NCI-H82 treated with DMSO at 0.1 percent for 48 hours (cell line): ENCODE results near the gene ARHGEF1.

ENCODE experiments used
- DNase-seq: peaks from one replicate; lab custom pipeline; 2025; ENCODE audit not compliant: unreplicated experiment; lab: John Stamatoyannopoulos, UW

ARHGEF1 gene

DNA sequence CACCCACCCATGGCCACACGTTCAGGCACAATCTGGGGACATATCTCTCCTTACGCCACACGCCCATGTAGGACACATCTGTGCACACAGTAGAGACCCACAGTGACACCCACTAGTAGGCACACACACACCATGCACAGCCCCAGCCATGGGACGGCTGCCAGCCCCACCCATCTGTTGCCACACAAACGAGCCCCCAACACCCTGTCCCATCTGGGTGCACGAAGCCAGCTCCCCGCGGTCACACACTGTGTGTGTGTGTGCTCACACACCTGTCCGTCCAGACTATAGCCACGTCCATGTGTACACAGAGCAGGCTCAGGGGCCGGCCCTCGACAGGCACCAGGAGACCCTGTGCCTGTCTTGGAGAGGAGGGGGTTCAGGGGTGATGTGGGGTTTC is 34.7 kb downstream of the ARHGEF1 start:
- DNase-seq: no peak

DNA sequence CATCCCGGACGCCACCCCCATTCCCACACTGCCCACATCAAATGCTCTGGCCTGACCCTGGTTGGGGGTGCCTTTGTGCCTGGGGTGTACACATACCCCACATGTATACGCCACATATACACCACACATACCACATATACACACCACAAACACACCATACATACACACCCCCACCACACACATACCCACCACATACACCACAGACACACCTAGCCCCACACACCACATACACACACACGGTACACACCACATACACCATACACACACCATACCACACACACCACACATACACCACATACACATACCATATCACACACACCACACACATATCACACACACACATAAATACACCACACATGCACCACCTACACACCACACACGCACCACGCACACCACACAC is 35.1 kb downstream of the ARHGEF1 start:
- DNase-seq: no peak

DNA sequence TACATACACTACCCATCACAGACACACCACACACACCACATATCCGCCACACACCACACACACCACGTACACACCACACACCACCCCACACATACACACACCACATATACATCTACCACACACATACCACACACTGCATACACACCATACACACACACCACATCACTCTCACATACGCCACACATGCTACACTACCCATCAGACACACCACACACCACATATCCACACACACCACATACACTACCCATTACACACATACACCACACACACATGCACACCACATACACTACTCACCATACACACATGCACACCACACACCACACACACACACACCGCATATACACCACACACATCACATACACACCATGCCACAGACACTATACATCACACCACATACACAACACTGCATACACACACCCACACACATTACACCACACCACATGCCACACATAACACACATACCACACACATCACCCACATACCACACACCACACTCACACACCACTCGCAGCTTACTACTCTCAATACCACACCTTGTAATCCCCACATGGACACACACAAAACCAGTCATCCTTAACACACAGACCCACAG is 35.8 kb downstream of the ARHGEF1 start:
- no peak for DNase-seq

DNA sequence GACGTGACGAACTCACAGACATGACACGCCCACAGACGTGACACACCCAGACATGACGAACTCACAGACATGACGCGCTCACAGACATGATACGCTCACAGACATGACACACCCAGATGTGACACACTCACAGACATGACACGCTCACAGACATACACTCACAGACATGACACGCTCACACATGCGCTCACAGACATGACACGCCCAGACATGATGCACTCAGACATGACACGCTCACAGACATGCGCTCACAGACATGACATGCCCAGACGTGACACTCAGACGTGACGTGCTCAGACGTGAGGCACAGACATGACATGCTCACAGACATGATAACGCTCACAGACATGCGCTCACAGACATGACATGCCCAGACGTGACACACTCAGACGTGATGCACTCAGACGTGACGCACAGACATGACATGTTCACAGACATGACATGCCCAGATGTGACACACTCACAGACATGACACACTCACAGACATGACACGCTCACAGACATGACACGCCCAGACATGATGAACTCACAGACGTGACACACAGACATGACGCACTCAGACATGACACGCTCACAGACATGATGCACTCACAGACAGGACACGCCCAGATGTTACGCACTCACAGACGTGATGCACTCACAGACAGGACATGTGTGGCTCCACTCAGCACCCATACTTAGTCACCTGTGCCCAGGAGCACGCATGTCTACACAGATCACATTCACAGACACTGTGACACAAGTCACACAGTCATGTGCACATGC is 37.1 kb downstream of the ARHGEF1 start:
- DNase-seq: no peak

DNA sequence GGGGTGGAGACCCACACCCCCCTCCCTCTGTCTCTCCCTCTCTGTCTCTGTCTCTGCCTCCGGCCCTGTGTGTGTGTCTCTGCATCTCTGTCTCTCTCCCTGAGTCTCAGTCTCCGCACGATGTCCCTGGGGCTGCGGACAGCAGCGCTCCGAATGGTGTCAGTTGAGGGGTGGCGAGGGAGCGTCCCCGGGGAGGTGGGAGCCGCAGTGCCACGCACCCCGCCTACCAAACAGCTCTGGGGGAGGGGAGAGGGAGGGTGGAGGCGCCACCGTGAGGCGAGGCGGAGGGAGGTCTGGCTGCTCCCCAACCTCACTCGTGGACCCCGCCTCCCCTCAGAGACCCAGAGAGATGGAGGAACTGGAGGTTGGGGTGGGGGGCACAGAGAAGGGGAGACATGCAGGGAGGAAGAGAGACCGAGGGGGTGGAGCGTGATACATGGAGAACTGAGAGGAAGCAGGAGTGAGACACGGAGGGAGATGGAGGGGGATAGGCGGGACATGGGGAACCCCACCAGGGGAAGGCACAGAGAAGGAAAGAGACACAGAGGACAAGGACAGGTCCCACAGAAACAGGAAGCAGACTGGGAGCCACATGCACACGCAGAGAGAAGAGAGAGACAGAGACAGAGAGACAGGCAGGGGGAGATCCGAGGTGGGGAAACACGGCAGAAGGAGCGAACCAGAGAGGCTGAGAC is 38.0 kb downstream of the ARHGEF1 start:
- no peak for DNase-seq

DNA sequence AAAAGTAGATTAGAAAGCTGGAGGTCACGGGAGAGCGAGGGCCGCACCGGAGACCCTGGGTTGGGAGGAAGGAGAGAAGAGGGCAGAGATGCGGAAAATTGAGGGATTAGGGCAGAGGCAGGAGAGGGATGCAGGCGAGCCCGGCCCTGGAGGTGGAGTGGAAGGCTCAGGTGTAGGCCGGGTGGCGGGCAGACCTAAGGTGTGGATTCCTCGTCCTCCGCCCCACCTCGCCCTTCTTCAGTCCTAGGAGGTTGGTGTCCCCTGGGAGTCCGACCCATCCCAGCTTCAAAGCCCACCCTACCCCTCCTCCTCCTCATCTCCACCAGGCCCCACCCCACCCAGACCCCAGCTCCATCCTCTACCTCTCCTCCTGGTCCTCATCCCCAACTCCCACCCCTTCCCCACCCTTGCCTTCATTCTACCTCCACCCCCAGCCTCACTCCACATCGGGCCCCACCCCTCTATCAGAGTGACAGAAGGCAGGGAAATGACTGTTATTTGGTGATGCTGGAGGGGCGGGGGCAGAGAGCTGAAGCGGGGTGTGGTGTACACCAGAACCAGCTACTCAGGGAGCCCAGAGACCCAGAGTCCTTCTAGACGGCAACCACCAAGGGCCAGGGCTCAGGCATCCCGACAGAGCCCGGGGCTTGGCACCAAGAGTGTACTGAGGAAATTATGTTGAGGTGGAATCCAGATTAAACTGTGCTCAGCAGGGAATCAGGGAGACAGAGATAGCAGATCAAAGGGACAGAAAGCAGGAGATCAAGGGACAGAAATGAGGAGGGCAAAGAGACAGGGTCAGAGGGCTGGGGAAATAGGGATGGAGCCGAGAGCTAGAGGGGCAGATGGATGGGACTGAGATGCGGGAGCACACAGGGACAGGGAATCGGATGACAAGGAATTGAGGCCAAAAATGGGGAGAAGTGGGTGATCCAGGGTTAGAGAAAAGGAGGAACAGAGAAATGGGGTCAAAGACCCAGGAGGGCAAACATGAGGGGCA is 38.9 kb downstream of the ARHGEF1 start:
- no peak for DNase-seq

DNA sequence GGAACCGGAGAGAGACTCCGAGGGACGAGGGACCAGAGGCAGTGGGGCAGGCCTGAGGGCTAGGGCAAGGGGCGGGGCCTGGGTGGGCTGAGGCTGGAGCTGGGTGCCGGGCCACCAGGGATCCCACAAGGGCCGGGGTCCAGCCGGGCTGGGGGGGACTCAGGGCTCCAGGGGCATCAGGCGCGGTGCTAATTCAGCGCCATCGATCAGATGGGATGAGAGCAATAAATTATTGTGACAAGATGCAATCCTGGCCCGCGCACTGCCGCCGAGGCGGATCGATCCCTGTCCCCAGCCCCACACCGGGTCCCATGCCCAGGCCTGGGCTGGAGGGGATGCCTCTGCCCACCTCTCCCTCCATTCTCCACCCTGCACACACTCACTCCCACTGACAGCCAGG is 39.6 kb downstream of the ARHGEF1 start:
- DNase-seq: no peak

DNA sequence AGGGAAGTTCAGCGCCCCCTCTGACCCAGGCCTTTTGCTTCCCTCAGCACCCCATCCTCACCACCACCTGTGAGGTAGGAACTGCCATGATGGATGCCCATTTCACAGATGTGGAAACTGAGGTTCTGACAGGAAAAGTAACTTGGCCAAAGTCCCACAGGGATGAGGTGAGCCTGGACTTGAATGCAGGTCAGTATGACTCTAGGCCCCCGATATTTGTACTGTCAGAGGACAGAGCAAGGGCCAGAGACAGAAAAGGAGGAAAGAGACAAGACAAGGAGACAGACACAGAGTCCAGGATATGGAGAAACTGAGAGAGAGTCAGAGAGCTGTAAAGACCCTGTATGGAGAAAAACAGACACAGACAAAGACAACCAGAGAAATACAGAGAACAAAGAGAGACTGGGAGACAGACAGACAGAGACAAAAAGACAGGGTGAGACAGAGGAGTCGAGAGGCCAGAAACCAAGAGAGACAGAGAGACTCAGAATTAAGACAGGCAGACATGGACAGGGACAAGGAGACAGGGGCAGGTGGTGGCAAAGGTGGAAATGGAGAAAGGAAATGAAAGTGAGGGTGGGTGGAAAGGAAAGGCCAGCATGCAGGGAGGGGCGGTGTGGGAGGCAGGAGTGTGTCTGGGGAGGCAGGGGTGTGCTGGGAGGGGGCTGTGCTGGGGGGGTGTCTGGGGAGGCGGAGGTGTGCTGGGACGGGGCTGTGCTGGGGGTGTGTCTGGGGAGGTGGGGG is 40.2 kb downstream of the ARHGEF1 start:
- no peak for DNase-seq

DNA sequence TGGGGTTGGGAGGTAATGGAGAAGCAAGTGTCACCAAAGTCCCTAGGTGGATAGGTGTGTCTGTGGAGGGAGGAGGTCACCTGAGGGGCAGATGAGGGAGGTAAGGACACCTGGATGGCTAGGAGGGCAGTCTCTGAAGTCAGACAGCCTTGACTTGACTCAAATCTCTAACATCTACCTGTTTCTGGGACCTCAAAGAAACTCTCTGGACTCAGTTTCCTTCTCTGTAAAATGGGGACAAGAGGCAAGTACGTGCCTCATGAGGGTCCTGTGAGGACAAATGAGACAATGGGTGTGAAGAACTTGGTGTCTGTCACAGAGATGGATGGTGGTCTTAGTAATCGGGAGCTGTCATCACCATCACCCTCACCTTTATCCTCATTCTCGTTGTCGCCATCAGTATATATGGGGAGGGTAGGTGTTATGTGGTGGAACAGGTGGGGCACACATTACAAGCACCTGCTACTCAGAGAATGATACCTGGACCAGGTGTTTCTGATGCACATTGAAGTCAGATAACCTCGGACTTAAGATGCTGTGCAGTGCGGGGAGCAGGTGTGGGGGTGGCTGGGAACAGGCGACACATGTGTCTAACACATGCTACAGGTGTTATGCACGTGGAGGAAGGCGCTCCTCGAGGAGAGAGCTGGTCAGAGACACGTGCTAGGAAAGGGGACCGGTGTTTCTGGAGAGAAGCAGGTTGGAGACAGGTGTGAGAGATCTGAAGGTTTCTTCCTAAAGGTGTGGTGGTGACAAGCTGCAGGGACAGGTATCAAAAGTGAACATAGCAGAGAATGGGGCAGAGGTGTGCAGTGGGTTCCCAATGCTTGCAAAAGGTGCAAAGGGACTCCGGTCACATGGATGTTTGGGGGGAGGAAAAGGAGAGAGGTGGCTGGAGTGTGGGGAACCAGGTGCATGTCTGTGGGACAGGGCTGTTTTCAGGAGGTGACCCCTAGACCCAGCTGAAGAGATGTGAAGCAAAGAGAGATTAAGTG is 41.5 kb downstream of the ARHGEF1 start:
- no peak for DNase-seq

DNA sequence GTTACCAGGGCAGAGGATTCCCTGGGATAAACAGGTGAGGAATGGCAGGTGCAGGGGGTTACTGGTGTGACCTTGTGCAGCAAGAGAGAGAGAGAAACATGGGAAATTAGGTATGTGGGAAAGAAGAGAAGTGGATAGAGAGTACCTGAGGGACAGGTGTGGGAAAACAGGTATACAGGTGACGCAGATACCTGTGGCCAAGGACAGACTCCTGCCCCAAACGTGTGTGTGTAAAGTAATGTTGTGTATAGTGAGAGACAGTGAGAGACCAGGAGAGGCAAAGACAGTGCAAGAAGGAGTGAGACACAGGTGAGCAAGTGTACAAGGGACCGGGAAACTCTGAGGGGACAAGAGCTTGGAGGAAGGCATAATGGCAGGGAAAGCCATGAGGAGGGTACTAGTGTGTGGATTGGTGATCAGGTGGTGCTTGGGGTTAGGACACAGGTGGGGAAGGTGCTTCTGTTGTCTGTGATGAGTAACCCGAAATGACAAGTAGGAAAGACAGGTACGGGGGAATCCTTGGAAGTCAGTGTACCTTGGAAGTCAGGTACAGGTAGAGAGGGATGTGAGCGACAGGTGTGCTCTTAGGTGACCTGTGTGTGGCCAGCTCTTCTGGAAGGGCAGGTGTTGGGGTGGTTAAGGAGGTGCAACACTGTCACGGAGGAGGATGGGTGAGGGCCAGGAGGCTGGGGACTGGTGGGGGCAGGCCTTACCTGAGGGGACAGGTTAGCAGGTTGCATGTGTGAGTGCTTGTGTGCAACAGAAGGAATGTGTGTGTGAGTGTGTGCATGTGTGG is 42.4 kb downstream of the ARHGEF1 start:
- DNase-seq: no peak

DNA sequence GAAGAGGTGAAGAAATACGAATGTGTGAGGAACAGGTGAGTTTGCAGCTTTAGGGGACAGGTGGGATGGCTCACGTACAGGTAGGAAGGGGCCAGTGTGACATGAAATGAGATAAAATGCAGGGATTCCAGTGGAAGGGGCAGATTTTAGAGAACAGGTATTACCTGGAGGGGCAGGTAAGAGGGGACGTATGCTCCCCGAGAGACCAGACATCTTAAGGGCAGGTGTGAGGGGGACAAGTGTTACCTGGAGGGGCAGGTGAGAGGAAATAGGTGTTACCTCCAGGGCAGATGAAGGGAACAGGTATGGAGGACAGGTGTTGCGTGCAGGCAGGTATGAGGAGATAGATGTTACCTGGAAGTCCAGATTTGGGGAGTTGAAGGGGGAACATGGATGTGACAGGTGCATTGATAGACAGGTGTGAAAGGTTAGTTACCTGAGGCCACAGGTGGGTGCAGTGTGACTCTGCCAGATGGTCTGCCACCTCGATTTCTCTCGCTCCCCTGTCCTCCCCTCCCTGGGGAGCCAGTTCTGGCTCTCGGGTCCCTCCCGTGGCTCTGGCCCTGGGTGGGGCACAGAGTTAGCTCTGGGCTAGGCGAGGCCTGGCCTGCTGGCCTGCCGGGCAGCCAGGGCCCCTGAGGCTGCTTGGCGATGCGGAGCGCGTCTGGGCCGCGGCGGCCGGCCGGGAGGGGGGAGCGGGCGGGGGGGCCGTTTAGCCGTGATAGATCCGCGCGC is 43.2 kb downstream of the ARHGEF1 start:
- no peak for DNase-seq

DNA sequence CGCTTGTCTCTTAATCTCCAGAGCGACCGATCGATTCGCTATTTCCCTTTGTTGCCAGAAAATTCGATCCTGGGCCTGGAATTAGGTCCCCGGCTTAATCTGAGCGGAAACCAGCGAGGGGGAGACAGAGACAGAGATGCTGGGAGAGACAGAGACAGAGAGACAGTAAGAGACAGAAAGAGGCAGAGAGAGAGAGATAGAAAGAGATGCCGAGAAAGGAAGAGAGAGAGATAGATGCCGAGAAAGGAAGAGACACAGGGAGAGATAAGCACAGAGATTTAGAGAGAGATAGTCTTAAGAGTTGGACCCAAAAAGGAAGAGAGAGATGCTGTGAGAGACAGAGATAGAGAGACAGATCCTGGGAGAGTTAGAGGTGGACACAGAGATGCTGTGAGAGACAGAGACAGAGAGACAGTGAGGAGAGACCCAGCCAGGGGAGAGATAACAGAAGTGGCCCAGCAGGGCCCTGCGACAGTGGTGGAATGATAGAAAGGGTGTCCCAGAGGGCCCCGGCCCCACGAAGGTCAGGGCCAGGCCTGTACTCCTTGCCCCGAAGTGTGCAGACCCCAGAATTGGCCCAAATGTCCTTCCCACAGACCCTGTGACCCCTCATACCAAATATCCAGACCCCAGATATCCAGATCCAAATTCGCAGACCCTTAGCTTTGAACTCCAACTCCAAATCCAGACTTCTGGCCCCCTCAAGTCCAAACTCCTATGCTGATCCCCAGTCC is 43.9 kb downstream of the ARHGEF1 start:
- no peak for DNase-seq

DNA sequence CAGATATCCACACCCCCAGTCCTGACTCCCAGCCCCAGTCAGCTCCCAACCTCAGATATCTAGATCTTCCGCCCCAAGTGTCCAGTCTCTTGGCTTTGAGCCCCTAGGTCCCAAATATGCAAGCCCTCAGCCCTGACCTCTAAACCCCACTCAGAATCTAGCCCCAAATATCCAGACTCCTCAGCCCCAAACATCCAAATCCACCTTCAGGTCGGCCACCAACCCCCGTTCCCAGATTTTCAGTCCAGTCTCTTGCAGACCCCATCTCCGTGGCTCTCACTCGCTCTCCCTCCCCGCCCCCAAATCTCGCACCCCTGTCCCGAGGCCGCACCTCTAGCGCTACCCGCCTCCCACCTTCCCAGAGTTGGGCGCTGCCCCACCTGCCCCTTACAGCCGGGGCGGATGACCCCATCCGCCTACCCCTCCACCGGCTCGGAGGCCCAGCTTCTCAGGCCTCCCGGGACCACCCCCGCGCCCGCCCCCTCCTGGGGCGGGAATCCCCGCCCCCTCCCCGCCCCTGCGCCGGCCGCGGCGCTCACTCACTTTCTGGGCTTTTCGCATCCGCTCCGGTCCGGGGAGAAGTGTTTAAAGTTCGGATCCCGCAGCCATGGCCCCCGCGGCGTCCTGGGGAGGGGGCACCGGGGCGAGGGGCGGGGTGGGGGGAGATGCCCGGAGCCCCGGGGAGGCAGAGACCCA is 44.7 kb downstream of the ARHGEF1 start:
- DNase-seq: no peak

DNA sequence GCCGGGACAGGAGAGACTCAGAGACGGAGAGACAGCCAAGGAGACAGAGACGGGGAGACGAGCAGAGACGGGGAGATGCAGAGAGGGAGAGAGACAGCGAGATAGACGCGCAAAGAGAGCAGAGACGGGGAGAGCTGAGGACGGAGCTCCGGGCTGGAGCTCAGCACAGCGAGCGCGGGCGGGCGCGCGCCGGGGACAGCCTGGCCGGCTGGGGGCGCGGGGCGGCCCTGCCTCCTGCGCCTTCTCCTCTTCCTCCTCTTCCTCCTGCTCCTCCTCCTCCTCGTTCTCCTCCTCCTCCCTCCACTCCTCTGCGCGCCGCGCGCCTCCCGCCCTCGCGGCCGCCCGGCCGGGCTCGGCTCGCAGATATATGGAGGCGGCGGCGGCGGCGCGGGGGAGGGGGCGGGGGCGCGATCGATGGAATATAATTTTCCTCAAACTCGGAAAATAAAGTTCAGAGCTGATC is 45.3 kb downstream of the ARHGEF1 start, which contains the start of gene ERFL:
ERFL (minus strand) TSS at position 229 of the 463 bp plus-strand sequence. CDS start 15,530 bp downstream, outside the sequence.
- DNase-seq: no peak

DNA sequence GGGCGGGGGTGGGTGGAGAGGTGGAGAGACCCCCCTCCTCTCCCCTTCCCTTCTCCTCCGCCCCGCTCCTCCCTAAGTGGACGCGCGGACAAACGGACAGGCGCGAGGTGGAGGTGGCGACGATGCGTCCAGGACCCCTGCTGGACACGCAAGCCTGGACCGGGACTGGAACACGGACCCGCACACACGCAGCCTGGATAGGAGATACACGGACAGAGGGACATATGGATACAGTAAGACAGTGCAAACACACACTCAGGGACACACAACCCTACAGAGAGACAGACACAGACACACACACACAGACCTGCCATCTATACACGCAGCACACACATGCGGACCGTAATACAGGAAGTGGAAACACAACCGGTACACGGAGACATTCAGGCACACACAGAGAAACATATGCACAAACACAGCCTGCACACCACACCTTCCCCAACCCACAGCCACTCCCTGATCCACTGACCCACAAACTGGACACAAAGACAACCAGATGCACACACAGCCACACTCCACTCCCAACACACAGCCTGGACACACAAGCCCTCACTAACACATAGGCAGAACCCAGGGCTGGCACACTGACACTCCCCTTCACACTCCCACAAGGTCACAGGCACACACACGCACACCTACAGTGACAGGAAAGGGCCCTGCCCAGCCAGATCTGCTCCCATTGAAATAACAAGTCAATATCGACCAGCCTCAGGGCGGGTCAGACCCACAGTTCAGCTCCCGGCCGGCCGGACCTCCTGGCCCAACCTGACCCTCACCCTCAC is 46.0 kb downstream of the ARHGEF1 start:
- DNase-seq: no peak
